Stimulated activated CD8-positive, alpha-beta memory T cell treated with anti-CD3 and anti-CD28 coated beads, Interleukin-15, amount 100 ng/mL, for 24 hours (primary cell): ENCODE results near the gene RTF1.
"Not testable (repeated sequence)": the region's sequence is repeated elsewhere in the genome, so short reads cannot be mapped to it uniquely, and the experiment has no call there.

ENCODE experiments used
- DNase-seq: peaks from one replicate; pipeline ENCODE4 v3.0.0-alpha.2; 2020; ENCODE audit warnings: low read depth

Gene RTF1

DNA sequence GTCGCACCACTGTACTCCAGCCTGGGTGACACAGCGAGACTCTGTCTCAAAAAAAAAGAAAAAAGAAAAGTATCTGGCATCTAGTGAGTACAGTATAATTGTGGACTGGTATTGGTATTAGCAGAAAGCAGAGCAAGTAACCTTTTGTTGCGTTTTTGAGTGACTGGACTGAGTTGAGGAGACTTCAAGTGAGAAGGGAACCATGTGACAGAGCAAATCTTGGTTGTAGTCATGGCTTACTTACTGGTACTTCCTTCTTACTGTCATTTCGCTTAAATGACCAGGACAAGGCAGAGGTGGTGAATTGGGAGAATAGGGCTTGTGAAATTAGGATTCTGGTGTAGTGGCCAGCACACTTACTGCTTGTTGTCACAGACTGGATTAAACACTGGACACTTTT is 20.6 kb downstream of the RTF1 start:
- no peak for DNase-seq

DNA sequence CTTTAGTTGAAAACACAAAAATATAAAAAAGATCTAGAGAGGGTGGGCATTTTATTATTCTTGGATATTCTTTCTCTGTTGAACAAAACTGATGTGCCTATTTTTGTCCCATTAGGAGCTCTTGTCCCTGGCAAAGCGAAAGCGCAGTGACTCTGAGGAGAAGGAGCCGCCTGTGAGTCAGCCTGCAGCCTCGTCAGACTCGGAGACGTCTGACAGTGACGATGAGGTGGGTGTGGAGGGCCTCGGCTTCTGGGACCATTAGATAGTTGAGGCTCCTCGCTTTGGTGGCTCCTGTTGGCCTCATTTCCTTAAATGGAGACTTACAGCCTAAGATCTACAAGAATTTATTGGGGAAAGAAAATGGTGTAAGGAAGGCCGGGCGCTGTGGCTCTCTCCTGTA is 21.3 kb downstream of the RTF1 start:
- DNase-seq: no peak

DNA sequence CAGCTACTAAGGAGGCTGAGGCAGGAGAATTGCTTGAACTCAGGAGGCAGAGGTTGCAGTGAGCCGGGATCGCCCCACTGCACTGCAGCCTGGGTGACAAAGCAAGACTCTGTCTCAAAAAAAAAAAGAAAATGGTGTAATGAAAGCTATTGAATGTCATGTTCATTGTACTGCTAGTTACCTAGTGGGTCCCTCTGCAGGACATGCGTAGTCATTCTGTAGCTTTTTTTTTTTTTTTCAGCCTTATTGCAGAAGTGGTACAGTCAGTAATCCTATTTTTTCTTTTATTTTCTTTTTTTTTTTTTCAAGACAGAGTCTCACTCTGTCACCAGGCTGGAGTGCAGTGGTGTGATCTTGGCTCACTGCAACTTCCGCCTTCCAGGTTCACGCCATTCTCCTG is 21.9 kb downstream of the RTF1 start:
- DNase-seq: not testable (repeated sequence)

DNA sequence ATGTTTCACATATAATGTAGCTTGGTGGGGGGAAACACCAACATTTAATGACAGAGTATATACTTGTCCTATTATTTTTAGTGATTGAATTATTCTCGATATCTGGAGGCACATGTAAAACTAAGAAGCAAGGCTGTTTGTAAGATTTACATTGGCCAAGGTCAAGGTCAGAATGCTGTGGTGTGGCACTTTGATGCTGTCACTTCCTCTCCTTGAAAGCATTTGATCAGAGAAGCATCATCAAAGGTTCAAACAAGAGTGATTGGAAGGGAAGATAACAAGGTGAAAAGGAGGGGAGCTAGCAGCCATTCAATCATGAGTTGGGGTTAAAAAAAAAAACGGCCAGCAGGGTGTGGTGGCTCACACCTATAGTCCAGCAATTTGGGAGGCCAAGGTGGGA is 26.4 kb downstream of the RTF1 start:
- no peak for DNase-seq

DNA sequence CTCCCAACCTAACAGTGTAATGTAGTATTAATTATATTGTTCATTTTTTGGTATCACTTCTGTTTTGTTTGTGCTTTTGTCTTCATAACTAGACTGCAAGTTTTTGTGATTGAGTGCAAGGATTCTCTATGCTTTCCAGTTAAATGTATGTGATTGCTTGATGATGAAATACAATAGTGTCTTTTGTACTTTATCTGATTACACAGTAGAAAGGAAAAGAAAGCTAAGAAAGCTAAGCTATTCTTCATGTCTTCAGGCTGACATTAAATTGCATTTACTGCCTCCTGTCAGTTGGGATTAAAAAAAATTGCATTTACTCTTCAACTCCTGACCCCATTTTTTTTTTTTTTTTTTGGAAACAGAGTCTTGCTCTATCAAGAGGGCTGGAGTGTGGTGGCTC is 28.5 kb downstream of the RTF1 start:
- DNase-seq: no peak

DNA sequence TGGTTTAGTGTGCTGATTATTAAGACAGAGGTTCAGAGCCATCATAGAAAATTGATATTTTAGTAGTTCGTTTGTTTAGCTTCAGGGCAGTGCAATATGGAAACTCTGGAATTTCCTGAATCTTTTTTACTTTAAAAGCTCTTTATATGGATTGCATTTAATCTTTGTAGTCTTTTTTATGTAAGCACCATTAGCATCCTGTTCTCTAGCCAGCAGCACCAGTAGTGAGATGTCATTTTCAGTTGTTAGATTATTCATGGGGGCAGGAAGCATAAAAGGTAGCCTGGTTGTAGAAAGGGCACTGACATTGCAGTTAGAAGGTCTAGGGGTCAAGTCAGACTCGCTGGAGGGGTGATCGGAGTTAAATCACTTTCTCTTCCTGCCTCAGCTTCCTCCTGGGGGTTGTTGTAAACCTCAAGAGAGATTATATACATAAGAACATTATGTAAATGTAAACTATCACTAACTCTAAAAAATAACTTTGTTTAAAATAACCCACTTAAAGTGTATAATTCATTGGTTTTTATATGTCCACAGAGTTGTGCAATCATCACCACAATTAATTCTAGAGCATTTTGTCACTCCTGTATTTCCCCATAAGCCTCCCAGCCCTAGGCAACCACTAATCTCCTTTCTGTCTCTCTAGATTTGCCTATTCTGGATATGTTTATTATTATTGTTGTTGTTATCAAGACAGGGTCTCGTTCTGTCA is 45.3 kb downstream of the RTF1 start:
- no peak for DNase-seq

DNA sequence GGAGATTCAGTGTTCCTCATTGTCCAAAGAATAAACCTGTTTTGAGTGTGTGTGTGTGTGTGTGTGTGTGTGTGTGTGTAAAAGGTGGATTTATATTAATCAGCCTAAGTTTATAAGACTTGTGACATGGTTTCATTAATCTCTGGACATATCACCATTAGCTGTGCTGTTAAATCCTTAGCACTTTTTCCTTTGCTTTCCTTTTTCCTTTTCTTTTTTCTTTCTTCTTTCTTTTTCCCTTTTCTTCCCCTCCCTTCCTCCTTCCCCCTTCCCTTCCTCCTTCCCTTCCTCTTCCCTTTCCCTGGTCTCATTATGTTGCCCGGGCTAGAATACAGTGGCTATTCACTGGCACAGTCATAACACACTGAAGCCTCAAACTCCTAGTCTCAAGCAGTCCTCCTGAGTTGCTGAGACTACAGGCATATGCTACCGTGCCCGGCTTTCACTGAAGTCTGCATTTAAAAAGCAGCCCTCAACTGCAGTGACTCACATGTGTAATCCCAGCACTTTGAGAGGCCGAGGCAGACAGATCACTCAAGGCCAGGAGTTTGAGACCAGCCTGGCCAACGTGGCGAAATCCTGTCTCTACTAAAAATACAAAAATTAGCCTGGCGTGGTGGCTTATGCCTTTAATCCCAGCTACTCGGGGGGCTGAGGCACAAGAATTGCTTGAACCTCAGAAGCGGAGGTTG is 48.1 kb downstream of the RTF1 start:
- DNase-seq: no peak

DNA sequence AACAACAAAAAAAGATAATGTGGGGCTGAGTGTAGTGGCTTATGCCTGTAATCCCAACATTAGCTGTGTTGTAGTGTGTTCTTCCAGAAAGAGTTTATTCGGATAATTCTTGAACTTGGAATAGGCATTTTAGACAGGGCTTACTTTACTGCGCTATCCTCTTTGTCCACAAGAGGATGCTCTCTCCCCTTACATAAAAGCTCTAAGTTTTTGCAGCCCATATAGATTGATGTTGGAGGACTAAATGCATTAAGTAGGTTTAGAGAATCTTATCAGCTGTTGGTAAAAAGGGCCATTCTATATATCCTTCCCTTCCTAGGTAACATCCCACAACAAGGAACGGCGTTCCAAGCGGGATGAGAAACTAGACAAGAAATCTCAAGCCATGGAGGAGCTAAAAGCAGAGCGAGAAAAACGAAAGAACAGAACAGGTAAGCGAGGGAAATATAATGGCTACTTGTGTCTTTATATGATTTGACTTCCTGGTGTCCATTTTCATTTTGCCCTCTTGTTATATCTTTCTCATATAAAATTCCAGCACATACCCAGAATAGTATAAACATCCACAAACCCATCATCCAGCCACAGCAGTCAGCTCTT is 49.0 kb downstream of the RTF1 start:
- DNase-seq: no peak

DNA sequence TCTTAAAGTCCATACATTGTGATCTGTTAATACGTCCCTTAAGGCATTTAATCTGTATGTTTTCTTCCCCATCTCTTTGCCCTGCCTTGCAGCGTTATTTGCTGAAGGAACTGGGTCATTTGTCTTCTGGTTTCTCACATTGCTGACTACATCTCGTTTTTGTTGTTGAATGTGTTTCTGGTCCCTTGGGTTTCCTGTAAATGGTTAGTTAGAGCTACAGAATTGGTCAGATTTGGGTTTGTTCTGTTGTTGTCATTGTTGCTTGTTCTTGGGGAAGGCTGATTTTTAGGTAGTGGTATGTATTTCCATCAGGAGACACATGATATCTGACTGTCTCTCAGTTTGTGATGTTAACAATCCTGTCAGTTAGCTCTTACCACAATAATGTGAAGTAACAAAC is 49.8 kb downstream of the RTF1 start:
- no peak for DNase-seq

DNA sequence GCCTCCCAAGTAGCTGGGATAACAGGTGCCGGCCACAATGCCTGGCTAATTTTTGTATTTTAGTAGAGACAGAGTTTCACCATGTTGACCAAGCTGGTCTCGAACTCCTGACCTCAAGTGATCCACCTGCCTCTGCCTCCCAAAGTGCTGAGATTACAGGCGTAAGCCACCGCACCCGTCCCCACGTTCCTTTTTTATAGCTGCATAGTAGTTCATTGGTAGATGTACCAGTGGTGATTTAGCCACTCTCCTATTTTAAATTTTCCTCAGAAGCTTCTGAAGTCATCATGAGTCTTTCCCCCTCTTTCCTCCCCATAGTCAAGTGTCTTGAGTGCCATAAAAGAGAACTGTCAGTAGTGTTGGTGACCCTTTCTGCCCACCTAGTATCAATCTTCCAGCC is 52.7 kb downstream of the RTF1 start:
- not testable (repeated sequence) for DNase-seq

DNA sequence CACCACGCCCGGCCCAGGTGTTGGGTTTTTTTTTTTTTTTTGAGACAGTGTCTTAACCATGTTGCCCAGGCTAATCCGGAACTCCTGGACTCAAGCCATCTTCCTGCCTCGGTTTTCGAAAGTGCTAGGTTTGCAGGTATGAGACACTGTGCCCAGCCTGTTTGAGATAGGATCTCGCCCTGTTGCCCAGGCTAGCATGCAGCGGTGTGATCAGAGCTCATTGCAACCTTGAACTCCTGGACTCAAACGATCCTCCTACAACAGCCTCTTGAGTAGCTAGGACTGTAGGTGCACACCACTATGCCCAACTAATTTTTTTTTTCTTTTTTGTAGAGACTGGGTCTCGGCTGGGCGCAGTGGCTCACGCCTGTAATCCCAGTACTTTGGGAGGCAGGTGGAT is 56.5 kb downstream of the RTF1 start:
- no peak for DNase-seq

DNA sequence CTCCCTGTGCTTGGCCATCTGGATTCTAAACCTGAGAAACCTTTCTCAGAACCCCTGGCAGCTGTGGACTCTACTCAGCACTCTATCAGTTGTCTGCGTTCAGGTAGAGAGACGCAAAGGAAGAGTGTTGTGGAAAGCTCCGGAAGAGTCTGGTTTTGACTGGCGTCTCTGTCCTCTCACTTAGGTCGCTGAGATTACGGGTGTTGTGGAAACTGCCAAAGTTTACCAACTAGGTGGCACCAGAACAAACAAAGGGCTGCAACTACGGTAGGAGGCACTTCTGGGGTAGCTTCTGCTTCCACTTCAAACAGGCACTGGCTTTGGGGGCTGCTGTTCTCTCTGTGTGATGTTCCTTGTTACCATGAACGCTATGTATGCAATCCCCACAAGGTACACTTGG is 57.5 kb downstream of the RTF1 start:
- DNase-seq: no peak

DNA sequence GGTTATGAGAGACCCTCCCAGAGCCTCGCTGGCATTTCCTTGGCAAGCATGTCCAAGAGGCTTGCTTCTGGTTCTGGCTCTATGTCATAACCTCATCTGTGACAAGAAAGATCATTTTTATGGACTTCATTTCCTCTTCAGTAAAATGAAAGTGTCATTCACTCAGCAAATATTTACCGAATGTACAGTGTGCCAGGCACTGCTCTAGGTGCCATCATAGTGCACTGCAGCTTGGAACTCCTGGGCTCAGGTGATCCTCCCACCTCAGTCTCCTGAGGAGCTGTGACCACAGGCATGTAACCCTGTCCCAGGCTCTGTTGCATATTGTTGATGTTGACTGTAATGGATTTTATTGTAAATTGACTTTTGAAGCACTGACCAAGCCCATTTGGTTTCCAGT is 58.0 kb downstream of the RTF1 start:
- DNase-seq: no peak

DNA sequence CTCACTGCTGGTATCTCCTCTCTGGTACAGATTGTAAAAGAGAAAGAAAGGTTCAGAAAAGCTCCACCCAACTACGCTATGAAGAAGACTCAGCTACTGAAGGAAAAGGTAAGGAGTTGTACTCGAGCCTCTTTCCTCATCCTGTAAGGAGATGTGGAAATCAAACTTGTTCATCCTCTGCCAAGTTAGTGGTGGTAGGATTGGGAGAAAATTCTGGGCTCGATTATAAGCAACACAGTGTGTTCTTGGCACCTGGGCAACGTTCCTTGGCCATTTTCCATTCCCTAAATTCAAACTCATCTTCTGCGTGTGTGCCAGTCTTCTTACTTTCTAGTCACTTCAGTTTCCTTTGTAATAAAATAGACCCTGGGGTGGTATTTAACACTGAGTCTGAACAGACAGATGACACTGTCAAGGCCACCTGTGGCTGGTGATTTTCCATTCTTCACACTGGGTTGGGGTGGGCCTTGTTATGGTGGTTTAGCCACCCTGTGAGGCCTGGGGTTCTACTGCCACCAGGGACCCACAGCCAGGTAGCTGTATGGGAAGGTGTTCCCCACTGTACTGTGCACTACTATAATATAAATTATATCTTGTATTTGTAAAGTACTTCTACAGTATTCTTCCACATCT is 59.6 kb downstream of the RTF1 start:
- DNase-seq: no peak

DNA sequence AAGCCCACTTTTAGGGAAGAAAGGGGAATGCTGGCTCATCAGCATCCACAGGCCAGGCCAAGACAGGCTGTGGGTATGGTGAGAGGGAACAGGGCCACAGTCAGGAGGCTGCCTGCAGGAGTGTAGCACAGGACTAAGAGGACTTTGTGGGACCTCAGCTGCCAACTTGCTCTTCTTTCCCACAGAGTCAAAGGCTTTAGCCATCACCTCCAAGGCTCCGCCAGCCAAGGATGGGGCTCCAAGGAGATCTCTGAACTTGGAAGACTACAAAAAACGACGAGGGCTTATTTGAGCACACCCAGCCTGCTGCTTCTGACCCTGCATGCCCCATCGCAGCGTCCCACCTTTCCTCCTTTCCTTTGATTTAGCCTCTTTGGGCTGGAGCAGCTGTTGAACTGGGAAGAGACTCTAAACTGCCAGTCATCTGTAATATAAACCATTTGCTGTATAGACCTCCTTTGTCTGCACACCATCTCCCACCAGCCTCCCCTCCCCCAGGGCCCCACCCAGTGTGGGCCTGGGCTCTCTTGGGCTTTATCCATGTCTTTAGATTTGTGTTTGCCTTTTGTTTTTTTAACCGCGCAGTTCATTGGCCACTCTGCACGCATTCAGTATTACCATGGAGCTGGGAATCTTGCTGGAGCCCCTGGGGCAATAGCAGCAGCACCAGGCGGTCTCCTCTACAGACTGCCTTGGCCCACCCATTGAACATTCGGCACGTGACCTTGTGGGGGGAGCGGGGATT is 63.7 kb downstream of the RTF1 start:
- no peak for DNase-seq

DNA sequence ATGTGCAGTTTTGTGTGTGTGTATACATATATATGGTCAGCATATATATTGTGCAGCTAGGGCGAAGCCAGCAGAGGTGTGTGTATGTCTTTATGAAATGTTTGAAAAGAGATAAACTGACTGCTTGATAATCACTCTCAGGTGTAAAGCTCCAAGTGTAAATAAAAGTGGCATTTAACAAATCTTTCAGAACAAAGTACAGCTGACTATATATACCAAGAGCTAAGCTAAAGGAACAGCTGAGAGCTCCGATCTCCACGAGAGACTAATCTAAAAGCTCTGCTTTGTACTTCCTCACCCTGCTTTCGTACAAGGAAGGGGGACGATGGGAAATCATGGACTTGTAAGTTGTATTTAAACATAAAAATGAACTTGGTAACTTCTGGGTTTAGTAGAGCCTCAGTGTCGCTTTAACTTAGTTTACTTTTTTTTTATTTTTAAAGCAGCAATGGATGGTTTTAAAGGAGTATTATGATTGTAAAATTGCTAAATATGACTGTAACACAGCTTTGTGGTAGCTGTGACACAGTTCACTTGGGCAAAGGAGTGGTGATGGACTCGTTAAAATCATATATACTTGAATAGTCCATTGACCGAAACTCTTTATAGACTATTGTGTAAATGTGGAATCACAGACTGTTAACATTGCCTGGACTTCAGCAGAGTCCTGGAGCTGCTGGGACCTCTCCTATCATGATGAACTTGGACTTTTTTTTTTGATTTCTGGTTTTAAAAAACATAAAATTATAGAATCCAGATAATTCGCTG is 65.4 kb downstream of the RTF1 start:
- DNase-seq: no peak

DNA sequence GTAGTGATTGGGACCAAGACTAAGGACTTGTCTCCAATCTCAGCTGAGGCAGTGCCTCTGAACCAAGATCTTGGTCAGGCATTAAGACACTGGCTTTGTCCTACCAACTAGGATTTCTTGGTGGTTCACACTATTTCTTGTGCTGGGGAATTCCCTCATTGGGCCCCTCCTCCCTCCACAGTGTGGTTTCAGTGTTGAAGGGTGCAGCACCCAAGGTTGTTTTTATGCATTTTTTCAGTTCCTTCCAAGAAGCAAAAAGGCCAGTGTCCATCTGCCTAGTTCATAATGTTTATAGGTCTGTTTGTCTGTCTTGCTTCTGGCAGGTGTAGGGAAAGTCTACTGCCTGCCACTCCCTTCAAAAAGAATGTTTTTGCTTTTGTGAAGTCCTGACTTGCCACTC is 66.2 kb downstream of the RTF1 start:
- DNase-seq: no peak

DNA sequence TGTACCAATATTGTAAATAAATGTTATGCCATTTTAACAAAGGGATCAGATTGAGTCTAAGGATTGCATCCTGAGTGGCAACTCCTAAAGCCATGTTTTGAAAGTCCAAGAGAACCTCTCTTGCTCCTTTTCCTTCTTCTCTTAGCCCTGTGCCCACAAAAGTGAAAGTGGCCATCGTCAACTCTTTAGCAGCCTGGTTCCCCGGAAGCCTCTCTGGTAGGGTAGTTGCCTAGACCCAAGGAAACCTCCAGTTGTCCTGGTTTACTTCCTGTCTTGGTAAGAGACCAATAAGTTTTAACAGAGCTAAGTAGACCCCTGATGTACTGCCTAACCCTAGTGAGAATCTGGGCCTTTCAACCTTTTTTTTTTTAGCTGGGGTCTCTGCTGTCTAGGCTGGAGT is 66.6 kb downstream of the RTF1 start:
- DNase-seq: no peak

DNA sequence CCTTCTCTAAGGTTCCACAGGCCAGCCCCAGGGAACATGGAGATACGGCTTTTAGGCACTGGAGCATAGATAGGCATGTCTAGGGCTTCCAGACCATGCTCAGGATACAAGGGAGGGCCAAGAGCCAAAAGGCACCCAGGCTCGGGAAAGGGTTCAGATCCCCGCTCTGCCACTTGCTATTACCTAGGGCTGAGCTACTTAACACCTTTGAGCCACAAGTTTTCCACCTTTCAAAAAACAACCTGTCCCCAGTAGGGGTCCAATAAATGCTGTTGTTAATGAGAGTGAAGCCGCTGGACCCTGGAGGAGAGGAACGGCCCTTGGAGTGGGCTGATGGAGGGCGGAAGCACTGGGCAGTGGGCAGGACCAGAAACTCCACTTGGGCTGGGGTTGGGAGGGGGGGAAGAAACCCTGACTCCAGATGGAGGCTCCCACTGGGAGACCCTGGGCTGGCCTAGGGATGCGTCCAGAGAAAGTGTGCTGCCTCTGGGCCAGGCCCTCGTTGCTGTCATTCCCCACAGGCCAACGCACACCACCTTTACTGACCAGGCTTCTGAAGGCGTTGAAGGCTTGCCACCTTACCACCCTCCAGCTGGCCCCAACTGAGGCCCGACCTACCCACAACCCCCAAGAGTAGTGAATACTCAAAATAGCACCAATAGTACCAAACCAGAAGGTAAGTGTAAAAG is 68.2 kb downstream of the RTF1 start:
- DNase-seq: no peak

DNA sequence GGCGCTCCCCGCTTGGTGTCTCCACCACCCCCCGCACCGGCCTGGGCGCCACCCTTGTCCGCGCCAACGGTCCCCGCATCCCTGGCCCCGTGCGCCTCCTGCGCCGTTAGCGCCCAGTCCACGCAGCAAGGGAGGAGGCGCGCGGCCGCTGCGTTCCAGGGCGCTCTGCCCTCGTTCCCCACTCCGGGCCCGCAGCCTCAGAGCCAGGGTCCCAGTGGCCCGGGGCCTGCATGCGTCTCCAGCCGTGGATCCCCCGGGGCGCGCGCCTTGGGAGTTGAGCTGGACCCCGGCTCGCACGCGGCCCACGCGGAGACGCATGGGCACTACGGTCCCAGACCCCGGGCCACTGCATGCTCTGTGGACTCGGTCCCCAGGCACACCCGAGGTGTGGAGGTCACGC is 69.4 kb downstream of the RTF1 start:
- no peak for DNase-seq

DNA sequence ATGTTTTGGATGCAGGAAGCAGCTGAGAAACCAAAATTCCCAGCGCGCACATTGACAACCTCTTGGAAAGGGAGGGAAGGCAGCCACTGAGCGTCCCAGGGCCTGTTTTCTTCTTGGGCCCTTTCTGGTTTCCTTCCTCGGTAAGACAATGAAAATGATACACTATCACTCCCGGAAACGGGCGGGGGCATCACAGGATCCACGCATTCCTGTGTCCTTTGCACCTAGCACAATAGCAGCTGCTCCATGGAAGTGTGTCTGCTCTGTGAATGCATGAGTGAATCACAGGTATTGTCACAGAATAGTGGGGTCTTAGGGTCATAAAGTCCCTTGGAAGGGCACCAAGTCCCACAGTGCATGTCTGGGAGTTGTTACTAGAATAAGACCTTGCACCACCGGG is 70.5 kb downstream of the RTF1 start:
- DNase-seq: no peak
